ENCODE data around the gene UBE2H.
"Not testable (repeated sequence)": the region's sequence is repeated elsewhere in the genome, so short reads cannot be mapped to it uniquely, and the experiment has no call there.

UBE2H gene

GRCh38 chr7:129874722-129875121, 78.0 kb downstream of the UBE2H start:
- no peak for DNase-seq (ENCODE audit: low read depth in 2 of 2)

GRCh38 chr7:129872054-129872453, 80.7 kb downstream of the UBE2H start:
- DNase-seq (ENCODE audit: low read depth in 2 of 2), result no peak

DNA sequence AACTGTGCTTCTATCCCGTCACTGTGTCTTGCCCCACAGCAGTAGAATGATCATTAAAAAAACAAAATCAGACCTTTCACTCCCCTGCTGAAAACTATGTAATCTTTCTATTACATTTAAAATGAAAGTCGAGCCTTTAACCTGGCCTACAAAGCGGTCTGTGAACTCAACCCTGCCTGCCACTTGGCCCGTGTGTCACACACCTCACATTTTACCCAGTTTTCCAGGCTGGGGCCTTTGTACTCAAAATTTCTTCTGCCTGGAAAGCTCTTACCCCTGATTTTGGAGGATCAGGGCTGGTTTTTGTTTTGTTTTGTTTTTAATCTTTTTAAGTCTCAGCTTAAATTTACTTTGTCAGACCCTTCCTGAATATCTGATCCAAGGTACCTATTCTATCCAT, 82.1 kb downstream of the UBE2H start:
- no peak for DNase-seq (ENCODE audit: low read depth in 2 of 2)

DNA sequence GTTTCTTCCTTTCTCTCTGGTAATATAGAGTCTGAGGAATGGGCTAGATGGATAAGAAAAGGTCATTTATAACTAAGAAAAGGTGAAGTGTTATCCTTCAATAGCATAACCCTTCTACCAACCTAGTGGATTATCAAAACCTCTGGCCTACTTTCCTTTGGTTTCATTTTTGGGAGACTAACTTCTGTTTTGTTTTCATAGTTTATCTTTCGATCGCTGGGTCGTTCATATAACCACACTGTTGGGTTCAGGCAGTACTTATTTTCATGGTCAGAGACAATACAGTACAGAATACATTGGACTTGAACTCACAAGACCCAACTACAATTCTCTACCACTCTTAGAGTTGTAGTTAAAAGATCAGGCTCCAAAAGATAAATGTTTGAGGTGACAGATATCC, 86.5 kb downstream of the UBE2H start:
- no peak for DNase-seq (ENCODE audit: low read depth in 2 of 2)

GRCh38 chr7:129865925-129866201, 86.9 kb downstream of the UBE2H start:
- no peak for DNase-seq (ENCODE audit: low read depth in 2 of 2)

DNA sequence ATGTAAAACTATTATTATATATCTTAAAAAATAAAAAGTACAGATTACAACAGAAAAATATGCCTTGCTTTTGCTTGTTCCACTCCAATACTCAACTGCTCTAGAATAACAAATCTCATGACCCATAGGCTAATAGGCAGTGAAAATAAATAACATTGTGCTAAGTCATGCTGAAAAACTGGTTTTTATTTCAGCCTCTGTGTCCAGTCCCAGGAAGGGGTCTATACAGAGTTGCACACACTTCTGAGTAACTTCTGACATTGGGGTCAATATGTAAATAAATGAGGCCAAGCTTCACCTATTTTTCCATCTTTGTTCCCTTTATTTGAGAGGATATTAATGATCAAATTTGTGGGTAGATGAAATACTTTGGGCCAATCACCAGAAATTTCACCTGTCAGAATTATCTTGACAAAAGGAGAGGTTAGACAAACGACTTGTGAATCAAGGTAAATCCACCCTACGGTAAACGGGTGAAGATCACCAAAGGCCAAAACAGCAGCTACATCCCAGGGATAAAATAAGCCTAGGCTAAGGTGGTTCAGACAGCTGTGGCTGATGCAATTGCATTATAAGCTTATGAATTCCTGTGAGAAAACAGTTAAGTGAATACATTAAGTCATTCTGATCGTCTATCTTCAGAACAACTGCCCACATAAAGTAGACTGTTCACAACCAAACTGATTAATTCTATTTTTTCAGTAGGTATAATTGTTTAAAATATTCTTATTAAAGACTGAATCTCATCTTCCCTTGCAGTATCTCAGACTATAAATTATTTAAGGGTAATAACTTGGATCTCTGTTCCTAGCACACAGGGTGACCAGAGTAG, 87.5 kb downstream of the UBE2H start:
- DNase-seq (ENCODE audit: low read depth in 2 of 2), result no peak

DNA sequence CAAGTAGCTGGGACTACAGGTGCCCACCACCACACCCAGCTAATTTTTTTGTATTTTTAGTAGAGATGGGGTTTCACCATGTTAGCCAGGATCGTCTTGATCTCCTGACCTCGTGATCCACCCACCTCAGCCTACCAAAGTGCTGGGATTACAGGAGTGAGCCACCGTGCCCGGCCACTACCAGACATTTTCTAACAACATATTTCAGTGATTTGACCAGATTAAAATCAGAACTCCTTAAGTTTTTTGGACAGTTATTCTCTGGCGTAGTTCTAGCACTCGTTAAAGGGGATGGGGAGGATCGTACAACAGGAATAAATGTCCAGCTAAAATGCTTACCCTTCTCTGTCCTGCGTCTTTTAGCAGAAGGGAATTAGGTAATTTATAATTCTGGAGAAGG, 88.1 kb downstream of the UBE2H start:
- not testable (repeated sequence) for DNase-seq (ENCODE audit: low read depth in 2 of 2)

- no peak for DNase-seq (ENCODE audit: low read depth in 2 of 2)
Observed at GRCh38 chr7:129864042-129864441, 88.7 kb downstream of the UBE2H start.

DNA sequence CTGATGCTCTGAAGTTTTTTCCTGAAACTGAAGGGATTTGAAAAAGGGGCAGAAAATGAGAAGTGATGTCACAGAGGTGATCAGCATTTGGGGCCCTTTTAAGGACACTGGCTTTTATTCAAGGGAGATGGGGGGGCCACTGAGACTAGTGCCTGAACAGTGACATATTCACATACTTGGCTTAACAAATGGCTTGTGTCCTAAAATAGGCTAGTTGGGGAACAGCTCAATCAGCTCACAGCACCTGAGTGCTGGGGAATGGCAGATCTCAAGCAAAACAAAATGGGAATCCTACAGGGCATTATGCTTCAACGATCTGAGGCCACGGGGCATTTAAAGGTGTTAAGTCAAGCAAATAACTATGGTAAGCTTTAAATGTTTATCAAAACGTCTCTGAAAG, 90.1 kb downstream of the UBE2H start:
- DNase-seq (ENCODE audit: low read depth in 2 of 2), result no peak

- not testable (repeated sequence) for DNase-seq (ENCODE audit: low read depth in 2 of 2)
Observed at GRCh38 chr7:129860784-129861183, 92.0 kb downstream of the UBE2H start.

DNA sequence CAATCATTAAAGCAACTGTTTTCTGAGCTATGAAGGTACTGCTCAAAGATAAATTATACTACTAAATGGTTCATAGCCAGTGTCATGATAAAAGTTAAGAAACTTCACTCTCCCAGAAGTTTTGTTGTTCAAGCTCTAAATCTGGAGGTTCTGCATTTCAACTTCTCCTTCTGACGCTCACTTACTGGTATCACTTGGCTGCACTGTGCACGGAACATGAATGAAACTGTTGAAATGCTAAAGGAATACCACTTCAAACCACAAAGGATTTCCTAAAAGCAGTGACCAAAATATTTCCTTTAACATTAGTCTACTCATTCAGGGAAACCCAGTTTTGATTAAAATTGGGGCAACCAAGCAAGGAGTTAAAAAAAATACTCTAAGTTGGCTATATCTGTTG, 93.6 kb downstream of the UBE2H start:
- no peak for DNase-seq (ENCODE audit: low read depth in 2 of 2)

DNA sequence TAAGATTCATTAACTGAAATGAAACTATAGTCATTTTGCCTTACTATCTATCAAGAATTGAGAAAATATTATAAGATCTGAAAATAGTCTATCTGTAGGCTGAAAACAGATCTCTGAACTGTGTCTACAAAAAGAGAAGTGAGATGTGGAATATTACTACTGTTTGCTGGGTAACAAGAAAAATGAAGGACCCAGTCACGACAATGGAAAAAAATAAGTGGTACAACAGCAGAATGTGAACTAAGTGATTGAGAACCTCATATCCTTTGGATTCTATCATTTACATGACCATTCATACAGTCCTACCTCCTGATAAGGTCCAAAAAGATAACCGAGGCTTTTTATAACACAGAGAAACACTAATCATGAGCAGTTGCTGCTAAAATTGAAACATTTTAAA, 94.3 kb downstream of the UBE2H start:
- DNase-seq (ENCODE audit: low read depth in 2 of 2), result no peak

DNA sequence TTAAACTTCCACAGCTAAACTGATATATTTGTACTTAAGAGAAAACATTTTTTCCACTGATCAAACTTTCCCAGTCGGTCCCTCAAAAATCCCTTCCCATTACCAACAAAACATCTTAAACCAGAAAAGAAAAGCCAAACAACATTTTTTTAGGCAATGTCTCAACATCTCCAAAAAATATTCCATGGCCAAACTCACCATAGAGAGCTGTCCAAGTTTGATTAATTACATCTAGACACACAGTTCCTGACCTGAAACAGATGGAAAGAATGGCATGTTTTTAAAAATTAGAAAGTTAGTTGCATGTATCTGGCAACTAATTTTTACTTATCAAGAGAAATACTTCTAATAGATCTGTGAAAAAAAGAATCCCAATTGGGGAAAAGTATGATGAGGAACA, 95.4 kb downstream of the UBE2H start:
- DNase-seq (ENCODE audit: low read depth in 2 of 2), result no peak

- no peak for DNase-seq (ENCODE audit: low read depth in 2 of 2)
Observed at GRCh38 chr7:129855935-129856717, 96.6 kb downstream of the UBE2H start.

- DNase-seq (ENCODE audit: low read depth in 2 of 2), result no peak
Observed at GRCh38 chr7:129855234-129855673, 97.5 kb downstream of the UBE2H start.

- no peak for DNase-seq (ENCODE audit: low read depth in 2 of 2)
Observed at GRCh38 chr7:129854401-129854800, 98.4 kb downstream of the UBE2H start.

DNA sequence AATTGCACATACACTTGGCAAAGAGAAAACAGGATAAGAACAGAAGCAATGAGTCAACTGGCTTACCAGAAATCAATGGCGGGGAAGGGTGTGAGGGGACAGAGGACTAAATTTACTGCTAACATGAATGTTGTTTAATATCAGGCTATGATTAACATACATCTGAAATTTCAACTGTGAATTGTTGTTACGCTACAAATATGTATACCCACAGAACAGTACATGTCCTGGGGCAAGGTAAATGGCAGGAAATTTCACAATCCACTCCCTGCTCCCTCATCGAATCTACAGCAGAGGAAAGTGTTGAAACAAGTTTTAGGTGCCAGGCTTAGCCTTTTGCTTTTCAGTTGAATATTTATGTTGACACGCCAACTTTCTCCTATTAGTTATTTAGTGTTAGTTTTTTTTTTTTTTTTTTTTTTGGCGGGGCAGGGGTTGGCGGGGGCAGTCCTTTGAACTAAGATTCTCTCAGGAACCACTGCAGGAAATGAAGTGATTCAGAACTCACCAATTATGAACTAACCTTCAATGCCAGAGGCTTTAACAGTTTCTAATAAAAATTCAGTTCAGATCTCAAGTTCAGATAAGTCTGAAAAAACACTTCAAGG, 99.0 kb downstream of the UBE2H start:
- no peak for DNase-seq (ENCODE audit: low read depth in 2 of 2)

DNA sequence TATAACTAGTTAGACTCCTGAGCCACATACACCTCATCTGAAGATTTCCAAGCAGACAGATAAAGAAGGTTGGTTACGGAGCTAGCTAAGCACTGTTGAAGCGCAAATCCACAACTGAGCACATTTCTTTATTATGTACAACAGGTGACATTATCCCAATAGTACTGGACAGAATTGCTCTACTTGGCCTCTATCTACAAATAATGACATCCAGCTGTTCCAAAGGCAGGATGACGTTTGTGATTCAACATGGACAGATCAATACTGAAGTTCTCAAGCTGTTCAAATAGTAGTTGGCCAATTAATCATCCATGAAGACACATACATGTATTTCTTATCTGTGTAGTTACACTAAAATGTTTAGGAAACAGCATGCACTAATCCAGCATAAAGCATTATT, 101.0 kb downstream of the UBE2H start:
- no peak for DNase-seq (ENCODE audit: low read depth in 2 of 2)

- DNase-seq (ENCODE audit: low read depth in 2 of 2), result no peak
Observed at GRCh38 chr7:129851174-129851573, 101.6 kb downstream of the UBE2H start.

GRCh38 chr7:129848436-129848835, 104.3 kb downstream of the UBE2H start:
- no peak for DNase-seq (ENCODE audit: low read depth in 2 of 2)

GRCh38 chr7:129845972-129846327, 106.8 kb downstream of the UBE2H start:
- DNase-seq (ENCODE audit: low read depth in 2 of 2), result no peak

DNA sequence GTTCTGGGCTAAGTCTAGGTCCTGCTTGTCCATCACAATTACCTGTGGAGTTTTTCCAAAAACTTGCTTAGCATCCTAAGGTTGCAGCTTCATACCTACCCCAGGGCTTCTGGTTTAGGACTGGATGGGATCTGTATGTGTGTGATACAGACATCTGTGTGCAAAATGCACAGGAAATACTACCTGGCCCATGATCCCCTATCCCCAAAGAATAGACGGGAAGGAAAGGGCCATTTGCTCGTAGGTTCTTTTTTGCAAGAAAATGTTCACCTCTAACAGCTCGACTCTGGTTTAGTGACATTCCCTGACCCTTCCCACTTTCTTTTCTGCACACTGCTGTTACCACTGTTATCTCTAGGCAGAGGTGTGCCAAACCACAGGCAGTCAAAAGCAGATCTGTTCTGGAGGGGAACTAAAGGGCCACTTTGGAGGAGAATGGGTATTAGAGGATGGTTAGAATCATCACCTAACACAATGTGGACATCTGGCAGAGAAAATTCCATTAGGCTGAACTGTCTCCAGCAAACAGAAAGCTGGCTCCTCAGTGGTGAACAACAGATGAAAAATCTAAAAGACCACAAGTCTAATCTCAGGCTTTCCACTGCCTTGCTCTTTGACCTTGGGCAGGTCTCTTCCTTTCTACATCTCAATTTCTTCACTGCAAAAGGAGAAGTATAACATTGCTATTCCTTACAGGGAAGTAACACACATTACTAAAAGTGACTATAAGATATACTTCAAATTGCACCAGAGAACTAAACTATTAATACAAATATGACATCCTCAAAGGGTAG, 107.4 kb downstream of the UBE2H start:
- DNase-seq (ENCODE audit: low read depth in 2 of 2), result no peak
